ENCODE data around the gene BCAS4.

BCAS4 gene

GRCh38 chr20:50854506-50855249 lies 59.8 kb downstream of the BCAS4 start:
- DNase-seq (ENCODE audit: low read depth in 3 of 3): no peak

GRCh38 chr20:50855498-50856474 lies 60.9 kb downstream of the BCAS4 start:
- DNase-seq (ENCODE audit: low read depth in 3 of 3): no peak

- DNase-seq (ENCODE audit: low read depth in 3 of 3): no peak
Measured at GRCh38 chr20:50856475-50857041, 61.7 kb downstream of the BCAS4 start.

- no peak for DNase-seq (ENCODE audit: low read depth in 3 of 3)
Measured at GRCh38 chr20:50857348-50857747, 62.5 kb downstream of the BCAS4 start.

- DNase-seq (ENCODE audit: low read depth in 3 of 3): no peak
Measured at GRCh38 chr20:50858525-50858924, 63.7 kb downstream of the BCAS4 start.

- DNase-seq (ENCODE audit: low read depth in 3 of 3): no peak
Measured at GRCh38 chr20:50859161-50859560, 64.3 kb downstream of the BCAS4 start.

GRCh38 chr20:50861012-50861411 lies 66.2 kb downstream of the BCAS4 start:
- DNase-seq (ENCODE audit: low read depth in 3 of 3): no peak

- DNase-seq (ENCODE audit: low read depth in 3 of 3): no peak
Measured at GRCh38 chr20:50862546-50862945, 67.7 kb downstream of the BCAS4 start.

- no peak for DNase-seq (ENCODE audit: low read depth in 3 of 3)
Measured at GRCh38 chr20:50865114-50865513, 70.3 kb downstream of the BCAS4 start.

GRCh38 chr20:50865591-50865990 lies 70.7 kb downstream of the BCAS4 start:
- no peak for DNase-seq (ENCODE audit: low read depth in 3 of 3)

GRCh38 chr20:50866036-50866685 lies 71.3 kb downstream of the BCAS4 start:
- DNase-seq (ENCODE audit: low read depth in 3 of 3): no peak

GRCh38 chr20:50866831-50867230 lies 72.0 kb downstream of the BCAS4 start:
- no peak for DNase-seq (ENCODE audit: low read depth in 3 of 3)

- DNase-seq (ENCODE audit: low read depth in 3 of 3): no peak
Measured at GRCh38 chr20:50867805-50868204, 72.9 kb downstream of the BCAS4 start.

- DNase-seq (ENCODE audit: low read depth in 3 of 3): no peak
Measured at GRCh38 chr20:50868509-50869495, 73.9 kb downstream of the BCAS4 start.

- DNase-seq (ENCODE audit: low read depth in 3 of 3): no peak
Measured at GRCh38 chr20:50870561-50871161, 75.8 kb downstream of the BCAS4 start.

GRCh38 chr20:50872560-50873425 lies 77.9 kb downstream of the BCAS4 start:
- DNase-seq (ENCODE audit: low read depth in 3 of 3): no peak

- no peak for DNase-seq (ENCODE audit: low read depth in 3 of 3)
Measured at GRCh38 chr20:50873585-50873984, 78.7 kb downstream of the BCAS4 start.

- DNase-seq (ENCODE audit: low read depth in 3 of 3): no peak
Measured at GRCh38 chr20:50874111-50874757, 79.4 kb downstream of the BCAS4 start.

Measured in stimulated activated CD4-positive, alpha-beta T cell treated with anti-CD3 and anti-CD28 coated beads, TNF-alpha, amount 100 ng/mL, for 4 hours (primary cell).